Prostate gland (tissue), 2 donors: ENCODE measurements around the gene CXCR3.

ENCODE experiments used
- POLR2A ChIP-seq: fragments of 450-650 bp; IDR thresholded peaks from one replicate; pipeline ENCODE4 v1.6.1; 2016; ENCODE audit warnings: antibody characterized with exemption, mild to moderate bottlenecking
- POLR2AphosphoS5 ChIP-seq: sonication (generic); formaldehyde crosslinking; IDR thresholded peaks from one replicate; pipeline ENCODE4 v1.6.1; 2017; ENCODE audit warnings: antibody characterized with exemption
- TF ChIP-seq, protein P1 (sequence below), 4 experiments: fragments of 200-600 bp in 2 of 4; fragments of 450-650 bp in 2 of 4; sonication (generic) in 2 of 4; IDR thresholded peaks; 1 replicate in 3 of 4; 2 replicates in 1 of 4; pipeline ENCODE4 v1.5.1; 2016 to 2019; ENCODE audit warnings: antibody characterized with exemption in 4 of 4, mild to moderate bottlenecking in 2 of 4, moderate library complexity in 2 of 4

DNA sequence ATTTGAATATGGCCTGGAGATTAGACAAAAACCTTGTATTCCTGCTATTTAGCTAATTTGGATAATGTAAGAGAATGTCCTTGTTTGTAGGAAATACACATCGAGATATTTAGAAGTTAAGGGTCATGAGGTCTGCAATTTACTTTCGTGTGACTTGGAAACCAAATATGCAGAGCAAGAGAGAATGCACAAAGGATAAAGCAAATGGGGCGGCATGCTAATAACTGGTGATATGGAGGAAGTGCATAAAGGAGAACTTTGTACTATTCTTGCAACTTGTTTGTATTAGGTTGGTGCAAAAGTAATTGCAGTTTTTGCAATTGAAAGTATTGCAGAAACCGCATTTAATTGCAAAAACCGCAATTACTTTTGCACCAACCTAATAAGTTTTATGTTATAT is 7.2 kb upstream of the CXCR3 start:
- TF ChIP-seq POLR2A (no peak), POLR2AphosphoS5 (no peak)
- TF ChIP-seq, protein P1, sequence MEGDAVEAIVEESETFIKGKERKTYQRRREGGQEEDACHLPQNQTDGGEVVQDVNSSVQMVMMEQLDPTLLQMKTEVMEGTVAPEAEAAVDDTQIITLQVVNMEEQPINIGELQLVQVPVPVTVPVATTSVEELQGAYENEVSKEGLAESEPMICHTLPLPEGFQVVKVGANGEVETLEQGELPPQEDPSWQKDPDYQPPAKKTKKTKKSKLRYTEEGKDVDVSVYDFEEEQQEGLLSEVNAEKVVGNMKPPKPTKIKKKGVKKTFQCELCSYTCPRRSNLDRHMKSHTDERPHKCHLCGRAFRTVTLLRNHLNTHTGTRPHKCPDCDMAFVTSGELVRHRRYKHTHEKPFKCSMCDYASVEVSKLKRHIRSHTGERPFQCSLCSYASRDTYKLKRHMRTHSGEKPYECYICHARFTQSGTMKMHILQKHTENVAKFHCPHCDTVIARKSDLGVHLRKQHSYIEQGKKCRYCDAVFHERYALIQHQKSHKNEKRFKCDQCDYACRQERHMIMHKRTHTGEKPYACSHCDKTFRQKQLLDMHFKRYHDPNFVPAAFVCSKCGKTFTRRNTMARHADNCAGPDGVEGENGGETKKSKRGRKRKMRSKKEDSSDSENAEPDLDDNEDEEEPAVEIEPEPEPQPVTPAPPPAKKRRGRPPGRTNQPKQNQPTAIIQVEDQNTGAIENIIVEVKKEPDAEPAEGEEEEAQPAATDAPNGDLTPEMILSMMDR (IDR thresholded peaks at IDR 0.05) = no peak
